Neural progenitor cell (in vitro differentiated cells): ENCODE data around the gene LGR4. TPM values are rescaled to one million over a fixed set of nuclear protein-coding genes. Genes with fewer than 3 reads are reported as not detected.

Experiments used
- DNase-seq: peaks from one replicate; pipeline ENCODE4 v3.0.0-alpha.2; 2016; ENCODE audit warnings: low spot score
- H2AFZ ChIP-seq: fragments of 200-600 bp; sonication (generic); replicated peaks from 2 replicates; pipeline ENCODE4 v1.6.1; 2016; ENCODE audit warnings: antibody characterized with exemption
- H3F3A ChIP-seq: fragments of 200-600 bp; sonication (generic); 2 replicates; pipeline ENCODE4 v1.6.1; 2016; ENCODE audit warnings: antibody characterized with exemption, low read depth
- H3K27ac ChIP-seq: fragments of 200-600 bp; sonication (generic); 2 replicates; pipeline ENCODE4 v1.5.1; 2016; ENCODE audit warnings: mild to moderate bottlenecking
- H3K27me3 ChIP-seq: fragments of 200-600 bp; sonication (generic); 2 replicates; pipeline ENCODE4 v1.6.1; 2016; ENCODE audit warnings: mild to moderate bottlenecking, moderate library complexity
- H3K36me3 ChIP-seq: fragments of 200-600 bp; sonication (generic); 2 replicates; pipeline ENCODE4 v1.5.1; 2016
- H3K4me1 ChIP-seq: fragments of 200-600 bp; sonication (generic); 2 replicates; pipeline ENCODE4 v1.6.1; 2016; ENCODE audit warnings: mixed run types
- H3K4me2 ChIP-seq: fragments of 200-600 bp; sonication (generic); 2 replicates; pipeline ENCODE4 v1.6.1; 2016
- H3K4me3 ChIP-seq: fragments of 200-600 bp; sonication (generic); 2 replicates; pipeline ENCODE4 v1.5.1; 2016
- H3K79me2 ChIP-seq: fragments of 200-600 bp; sonication (generic); 2 replicates; pipeline ENCODE4 v1.6.1; 2016; ENCODE audit warnings: low read depth
- H3K9ac ChIP-seq: fragments of 200-600 bp; sonication (generic); 2 replicates; pipeline ENCODE4 v1.6.1; 2016
- H3K9me3 ChIP-seq: fragments of 200-600 bp; sonication (generic); 2 replicates; pipeline ENCODE4 v1.5.1; 2016; ENCODE audit warnings: low read depth
- H4K20me1 ChIP-seq: fragments of 200-600 bp; sonication (generic); 2 replicates; pipeline ENCODE4 v1.6.1; 2016; ENCODE audit warnings: low read depth
- H3K27ac Mint-ChIP-seq: 3 replicates; pipeline ENCODE4 v1.8.0; 2021; ENCODE audit warnings: mixed read lengths
- H3K27me3 Mint-ChIP-seq: 2 replicates; pipeline ENCODE4 v1.8.0; 2022; ENCODE audit warnings: low read depth, mild to moderate bottlenecking, inconsistent platforms, moderate library complexity, mixed read lengths; ENCODE audit not compliant: insufficient read depth
- H3K36me3 Mint-ChIP-seq: 3 replicates; pipeline ENCODE4 v1.8.0; 2021; ENCODE audit warnings: mixed read lengths
- H3K4me1 Mint-ChIP-seq: 3 replicates; pipeline ENCODE4 v1.8.0; 2021; ENCODE audit warnings: mixed read lengths
- H3K4me3 Mint-ChIP-seq: 3 replicates; pipeline ENCODE4 v1.8.0; 2021; ENCODE audit warnings: mild to moderate bottlenecking, moderate library complexity, mixed read lengths
- H3K9me3 Mint-ChIP-seq: 3 replicates; pipeline ENCODE4 v1.8.0; 2020; ENCODE audit warnings: mixed read lengths
- EZH2 ChIP-seq: fragments of 200-600 bp; sonication (generic); IDR thresholded peaks from 2 replicates; pipeline ENCODE4 v1.6.1; 2017; ENCODE audit warnings: antibody characterized with exemption, mild to moderate bottlenecking, moderate library complexity
- EZH2phosphoT487 ChIP-seq: fragments of 200-600 bp; sonication (generic); IDR thresholded peaks from 2 replicates; pipeline ENCODE4 v1.6.1; 2017; ENCODE audit warnings: antibody characterized with exemption
- total RNA-seq: library from RNA; depleted of rRNA; stranded (reverse); fragments of >200 nt; gene quantifications from 2 replicates; pipeline ENCODE4 v1.2.3, GENCODE V29; 2015; ENCODE audit warnings: low replicate concordance
- TF ChIP-seq, protein P1 (sequence below): fragments of 200-600 bp; sonication (generic); IDR thresholded peaks from 2 replicates; pipeline ENCODE4 v1.5.1; 2017; ENCODE audit warnings: antibody characterized with exemption, mild to moderate bottlenecking

The LGR4 gene
- total RNA-seq, 1 donor from 2014 or later = 274 TPM

DNA sequence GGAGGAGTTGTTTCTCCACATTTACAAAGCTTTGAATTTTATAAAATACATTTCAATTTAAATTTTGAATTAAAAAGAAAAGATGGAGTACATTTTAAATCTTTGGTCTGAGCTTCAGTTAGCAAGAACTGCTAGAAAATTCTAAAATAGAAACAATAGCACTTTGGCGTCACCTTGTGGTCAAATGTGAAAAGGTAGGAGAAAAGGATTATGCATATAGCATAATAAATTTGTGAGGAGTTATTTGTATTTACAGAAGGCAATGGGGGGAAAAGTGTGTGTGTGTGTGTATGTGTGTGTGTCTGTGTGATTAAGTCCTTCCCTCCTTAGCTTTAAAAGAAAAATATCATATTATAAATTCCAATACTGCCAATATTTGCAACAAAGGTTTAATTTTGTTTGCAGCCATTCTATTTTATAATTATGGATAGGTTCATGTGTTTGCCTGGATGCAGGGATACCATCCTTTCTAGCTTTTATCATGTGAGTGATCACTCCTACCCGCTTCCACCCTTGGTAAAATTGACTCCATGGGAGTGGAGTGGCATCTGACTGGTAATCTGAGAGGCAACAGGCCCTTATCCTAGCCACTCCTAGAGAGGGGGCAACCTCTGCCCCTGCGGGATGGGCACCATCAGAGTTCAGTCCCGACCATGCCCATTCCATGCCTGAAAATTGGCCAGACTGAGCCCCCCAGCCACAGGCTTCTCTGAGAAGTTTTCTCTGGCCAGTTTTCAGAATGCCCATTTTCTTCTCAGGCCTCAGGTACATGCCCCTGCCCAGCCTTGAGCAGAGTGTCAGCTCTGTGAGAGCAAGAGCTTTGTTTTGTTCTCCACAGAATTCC is 13.6 kb upstream of the LGR4 start:
- H3K4me2 ChIP-seq = no peak overlapping the region
- Mint-ChIP-seq H3K27ac (peak overlapping the region; percentile 14), H3K4me3 (no peak overlapping the region), H3K4me1 (peaks cover 2% of the 10 kb centered on the region), H3K36me3 (peaks cover 10% of the 10 kb centered on the region), H3K27me3 (peaks cover 6% of the 10 kb centered on the region), H3K9me3 (peaks cover 3% of the 10 kb centered on the region)
- H3K9me3 ChIP-seq = no peaks in the 10 kb centered on the region
- H3K27me3 ChIP-seq = no peaks in the 10 kb centered on the region
- H2AFZ ChIP-seq = no peak overlapping the region
- no peak overlapping the region for H3K4me3 ChIP-seq
- peaks cover 10% of the 10 kb centered on the region for H3K4me1 ChIP-seq
- peak; percentile 56 for DNase-seq
- H4K20me1 ChIP-seq = no peaks in the 10 kb centered on the region
- no peak overlapping the region for H3K9ac ChIP-seq
- no peaks in the 10 kb centered on the region for H3K36me3 ChIP-seq
- peaks cover 28% of the 10 kb centered on the region for H3F3A ChIP-seq
- H3K79me2 ChIP-seq = no peaks in the 10 kb centered on the region
- no peak overlapping the region for H3K27ac ChIP-seq
- no peak for TF ChIP-seq EZH2
- TF ChIP-seq, protein P1, sequence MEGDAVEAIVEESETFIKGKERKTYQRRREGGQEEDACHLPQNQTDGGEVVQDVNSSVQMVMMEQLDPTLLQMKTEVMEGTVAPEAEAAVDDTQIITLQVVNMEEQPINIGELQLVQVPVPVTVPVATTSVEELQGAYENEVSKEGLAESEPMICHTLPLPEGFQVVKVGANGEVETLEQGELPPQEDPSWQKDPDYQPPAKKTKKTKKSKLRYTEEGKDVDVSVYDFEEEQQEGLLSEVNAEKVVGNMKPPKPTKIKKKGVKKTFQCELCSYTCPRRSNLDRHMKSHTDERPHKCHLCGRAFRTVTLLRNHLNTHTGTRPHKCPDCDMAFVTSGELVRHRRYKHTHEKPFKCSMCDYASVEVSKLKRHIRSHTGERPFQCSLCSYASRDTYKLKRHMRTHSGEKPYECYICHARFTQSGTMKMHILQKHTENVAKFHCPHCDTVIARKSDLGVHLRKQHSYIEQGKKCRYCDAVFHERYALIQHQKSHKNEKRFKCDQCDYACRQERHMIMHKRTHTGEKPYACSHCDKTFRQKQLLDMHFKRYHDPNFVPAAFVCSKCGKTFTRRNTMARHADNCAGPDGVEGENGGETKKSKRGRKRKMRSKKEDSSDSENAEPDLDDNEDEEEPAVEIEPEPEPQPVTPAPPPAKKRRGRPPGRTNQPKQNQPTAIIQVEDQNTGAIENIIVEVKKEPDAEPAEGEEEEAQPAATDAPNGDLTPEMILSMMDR = peak; percentile 99
- no peak for TF ChIP-seq EZH2phosphoT487

- H3K36me3 ChIP-seq = no peaks in the 10 kb centered on the region
- H3K27me3 Mint-ChIP-seq = peaks cover 6% of the 10 kb centered on the region
Measured at GRCh38 chr11:27482793-27483192, 10.2 kb upstream of the LGR4 start.

DNA sequence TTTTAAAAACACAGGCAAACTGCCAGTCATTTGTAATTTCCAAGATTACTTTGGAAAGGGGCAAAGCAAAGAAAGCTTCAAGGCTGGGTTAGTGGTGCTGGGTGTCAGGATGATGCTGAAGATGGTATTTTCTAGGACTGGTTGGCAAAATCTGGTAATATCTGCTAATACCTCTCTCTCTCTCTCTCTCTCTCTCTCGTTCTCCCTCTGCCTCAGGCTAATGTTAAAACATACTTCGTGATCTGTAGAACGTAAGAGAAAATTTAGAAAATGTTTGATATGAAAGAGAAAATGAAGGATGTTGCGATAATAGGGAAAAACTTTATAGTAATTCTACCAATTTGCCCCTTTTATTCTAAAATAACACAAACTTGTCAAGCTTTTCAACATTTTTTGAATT is 9.4 kb upstream of the LGR4 start:
- no peak overlapping the region for H3K4me3 Mint-ChIP-seq
- H3K4me1 Mint-ChIP-seq = peaks cover 2% of the 10 kb centered on the region
- H3K27ac Mint-ChIP-seq = no peak overlapping the region

More at GRCh38 chr11:27482793-27483192, 10.2 kb upstream of the LGR4 start:
- no peaks in the 10 kb centered on the region for H3K27me3 ChIP-seq
- H3K4me3 ChIP-seq = no peak overlapping the region
- no peaks in the 10 kb centered on the region for H3K9me3 ChIP-seq
- Mint-ChIP-seq H3K9me3 (no peaks in the 10 kb centered on the region), H3K4me3 (no peak overlapping the region), H3K4me1 (peaks cover 2% of the 10 kb centered on the region), H3K36me3 (no peaks in the 10 kb centered on the region), H3K27ac (peak overlapping the region; percentile 39)
- H4K20me1 ChIP-seq = no peaks in the 10 kb centered on the region
- H3F3A ChIP-seq = peaks cover 26% of the 10 kb centered on the region
- TF ChIP-seq EZH2phosphoT487 (no peak), EZH2 (no peak)
- TF ChIP-seq, protein P1 = no peak
- H3K4me1 ChIP-seq = peaks cover 10% of the 10 kb centered on the region
- H3K4me2 ChIP-seq = peak overlapping the region; percentile 1
- peak overlapping the region; percentile 18 for H3K27ac ChIP-seq
- H3K9ac ChIP-seq = no peak overlapping the region
- no peak for DNase-seq
- no peaks in the 10 kb centered on the region for H3K79me2 ChIP-seq
- no peak overlapping the region for H2AFZ ChIP-seq

More for the DNA sequence above, 9.4 kb upstream of the LGR4 start:
- no peak overlapping the region for H2AFZ ChIP-seq
- H3K9me3 Mint-ChIP-seq = peaks cover under 1% of the 10 kb centered on the region
- H3K36me3 Mint-ChIP-seq = no peaks in the 10 kb centered on the region
- H3K27ac ChIP-seq = no peak overlapping the region
- H4K20me1 ChIP-seq = no peaks in the 10 kb centered on the region
- no peaks in the 10 kb centered on the region for H3K9me3 ChIP-seq
- DNase-seq = no peak
- H3K9ac ChIP-seq = no peak overlapping the region
- no peaks in the 10 kb centered on the region for H3K36me3 ChIP-seq
- no peak for TF ChIP-seq EZH2
- TF ChIP-seq, protein P1 = no peak
- H3K4me3 ChIP-seq = no peak overlapping the region
- H3K4me1 ChIP-seq = peaks cover 10% of the 10 kb centered on the region
- H3F3A ChIP-seq = peaks cover 21% of the 10 kb centered on the region
- peaks cover 5% of the 10 kb centered on the region for H3K27me3 Mint-ChIP-seq
- H3K79me2 ChIP-seq = no peaks in the 10 kb centered on the region
- no peaks in the 10 kb centered on the region for H3K27me3 ChIP-seq
- no peak overlapping the region for H3K4me2 ChIP-seq
